AG04450 (cell line): ENCODE results near the gene SH2D1A. TPM values are rescaled to one million over a fixed set of nuclear protein-coding genes. Genes with fewer than 3 reads are reported as not detected.
"Not testable (repeated sequence)": the region's sequence is repeated elsewhere in the genome, so short reads cannot be mapped to it uniquely, and the experiment has no call there.

Source experiments
- CTCF ChIA-PET: fragments of 300-600, 350-600 bp; formaldehyde crosslinking; extraction: SDS; loops from one replicate; lab custom pipeline; 2022; ENCODE audit warnings: antibody characterized with exemption, inconsistent platforms; lab: Charles Lee
- POLR2A ChIA-PET: fragments of 350-600 bp; formaldehyde crosslinking; extraction: SDS; loops from one replicate; lab custom pipeline; 2021; ENCODE audit warnings: antibody characterized with exemption, inconsistent platforms; lab: Yijun Ruan, JAX
- DNase-seq: peaks from one replicate; pipeline ENCODE4 v3.0.0-alpha.2; 2011; ENCODE audit warnings: low read depth, low spot score
- H3K27ac ChIP-seq: one replicate; pipeline ENCODE4 v1.5.1; 2012; ENCODE audit warnings: low read depth, low read length, control low read depth
- H3K27me3 ChIP-seq: one replicate; pipeline ENCODE4 v1.6.0; 2012; ENCODE audit warnings: low read length; ENCODE audit not compliant: control insufficient read depth, insufficient read depth
- H3K4me3 ChIP-seq: 2 replicates; pipeline ENCODE4 v1.5.1; 2011; ENCODE audit warnings: mild to moderate bottlenecking, low read depth, low read length, control low read depth
- H3K9me3 ChIP-seq: 2 replicates; pipeline ENCODE4 v1.5.1; 2012; ENCODE audit warnings: low read length; ENCODE audit not compliant: control insufficient read depth, insufficient read depth
- polyA plus RNA-seq: library from polyadenylated mRNA; depleted of rRNA; stranded (reverse); fragments of >200 nt; gene quantifications from 2 replicates; pipeline ENCODE4 v1.2.3, GENCODE V29; 2011
- TF ChIP-seq, protein P1 (sequence below): IDR thresholded peaks from 2 replicates; pipeline ENCODE4 v1.5.1; 2011; ENCODE audit warnings: low read depth, low read length, control low read depth, inconsistent platforms

Gene SH2D1A
- polyA plus RNA-seq, 1 experiment, result not detected

DNA sequence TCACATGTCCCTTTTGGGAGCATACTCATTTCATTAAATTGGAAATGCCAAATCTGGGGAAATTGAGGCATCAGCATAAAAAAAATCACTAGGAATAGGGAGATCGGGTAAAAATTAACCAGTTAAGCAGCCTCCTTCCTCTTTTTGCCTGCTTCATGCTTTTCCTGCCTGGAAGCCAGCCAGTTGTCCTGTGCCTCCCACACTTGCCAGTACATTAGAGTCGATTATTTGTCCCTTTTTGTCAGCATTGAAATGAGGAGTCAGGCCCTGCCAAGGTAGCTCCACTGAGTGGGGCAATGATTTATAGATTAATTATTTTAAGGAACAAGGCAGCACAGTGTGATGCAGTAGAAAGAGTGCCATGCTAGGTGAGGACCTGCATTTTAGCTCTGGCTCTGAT is 55.3 kb downstream of the SH2D1A start:
- CTCF ChIA-PET, result no interaction called here
- no peak for DNase-seq
- TF ChIP-seq, protein P1, sequence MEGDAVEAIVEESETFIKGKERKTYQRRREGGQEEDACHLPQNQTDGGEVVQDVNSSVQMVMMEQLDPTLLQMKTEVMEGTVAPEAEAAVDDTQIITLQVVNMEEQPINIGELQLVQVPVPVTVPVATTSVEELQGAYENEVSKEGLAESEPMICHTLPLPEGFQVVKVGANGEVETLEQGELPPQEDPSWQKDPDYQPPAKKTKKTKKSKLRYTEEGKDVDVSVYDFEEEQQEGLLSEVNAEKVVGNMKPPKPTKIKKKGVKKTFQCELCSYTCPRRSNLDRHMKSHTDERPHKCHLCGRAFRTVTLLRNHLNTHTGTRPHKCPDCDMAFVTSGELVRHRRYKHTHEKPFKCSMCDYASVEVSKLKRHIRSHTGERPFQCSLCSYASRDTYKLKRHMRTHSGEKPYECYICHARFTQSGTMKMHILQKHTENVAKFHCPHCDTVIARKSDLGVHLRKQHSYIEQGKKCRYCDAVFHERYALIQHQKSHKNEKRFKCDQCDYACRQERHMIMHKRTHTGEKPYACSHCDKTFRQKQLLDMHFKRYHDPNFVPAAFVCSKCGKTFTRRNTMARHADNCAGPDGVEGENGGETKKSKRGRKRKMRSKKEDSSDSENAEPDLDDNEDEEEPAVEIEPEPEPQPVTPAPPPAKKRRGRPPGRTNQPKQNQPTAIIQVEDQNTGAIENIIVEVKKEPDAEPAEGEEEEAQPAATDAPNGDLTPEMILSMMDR, result no peak
- POLR2A ChIA-PET, result no interaction called here
- H3K9me3 ChIP-seq, result no peaks in the 10 kb centered on the region
- H3K27me3 ChIP-seq, result no peaks in the 10 kb centered on the region
- no peak overlapping the region for H3K27ac ChIP-seq
- no peak overlapping the region for H3K4me3 ChIP-seq

DNA sequence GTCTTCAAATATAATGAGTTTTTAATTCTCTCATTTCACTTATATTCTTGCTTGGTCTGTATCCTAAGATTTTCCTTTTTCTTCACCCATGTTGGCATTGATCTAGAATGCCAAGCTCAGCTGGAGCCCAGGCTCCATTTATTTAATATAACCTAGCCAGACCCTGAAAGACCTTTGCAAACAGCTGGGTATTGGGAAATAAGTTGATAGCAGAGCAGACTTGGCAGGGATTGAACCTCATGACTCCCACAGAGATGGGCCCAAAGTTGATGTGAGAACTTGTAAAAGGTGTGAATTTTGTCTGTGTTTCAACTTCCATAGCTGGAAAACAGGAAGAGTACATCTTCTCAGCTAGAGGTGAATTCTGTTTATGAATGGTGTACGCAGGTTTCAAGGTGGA is 59.5 kb downstream of the SH2D1A start:
- ChIA-PET CTCF (no interaction called here), POLR2A (no interaction called here)
- Histone ChIP-seq H3K27me3 (no peaks in the 10 kb centered on the region), H3K9me3 (no peaks in the 10 kb centered on the region), H3K4me3 (no peak overlapping the region), H3K27ac (no peak overlapping the region)
- no peak for DNase-seq
- TF ChIP-seq, protein P1, result no peak

DNA sequence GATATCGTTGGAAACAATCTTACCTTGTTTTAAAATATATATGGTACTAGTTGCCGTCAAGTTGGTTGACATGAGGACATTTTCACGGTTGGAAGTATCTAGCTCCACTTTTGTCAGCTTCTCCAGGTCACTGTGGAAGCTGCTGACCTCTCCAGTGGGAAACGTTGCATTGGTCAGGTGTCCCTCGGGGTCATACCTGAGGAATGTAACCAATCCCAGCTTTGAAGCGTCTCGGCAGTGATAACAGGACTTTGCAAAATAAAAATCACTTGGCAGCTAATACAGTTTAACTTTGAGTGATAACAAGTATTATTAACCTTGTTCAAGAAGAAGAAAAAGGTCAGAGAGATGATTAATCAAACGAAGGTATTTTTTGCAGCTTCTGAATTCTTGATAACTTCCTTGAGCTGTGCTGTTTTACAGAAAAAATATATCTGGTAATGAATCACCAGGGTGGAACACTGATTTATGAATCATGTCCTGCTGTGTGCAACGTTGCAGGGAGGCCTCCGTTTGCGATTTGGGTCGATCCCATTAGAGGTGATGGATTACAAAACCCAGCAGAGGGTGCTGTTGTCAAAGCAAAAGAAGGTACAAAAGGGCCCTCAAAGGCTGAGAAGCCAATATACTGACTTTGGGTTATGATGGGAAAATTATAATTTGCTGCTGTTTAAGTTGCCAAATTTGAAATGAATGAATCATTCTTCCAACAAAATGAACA is 60.1 kb downstream of the SH2D1A start:
- ChIA-PET CTCF (no interaction called here), POLR2A (no interaction called here)
- Histone ChIP-seq H3K27ac (no peak overlapping the region), H3K9me3 (no peaks in the 10 kb centered on the region), H3K4me3 (no peak overlapping the region), H3K27me3 (no peaks in the 10 kb centered on the region)
- no peak for DNase-seq
- TF ChIP-seq, protein P1, result peak; percentile 51

DNA sequence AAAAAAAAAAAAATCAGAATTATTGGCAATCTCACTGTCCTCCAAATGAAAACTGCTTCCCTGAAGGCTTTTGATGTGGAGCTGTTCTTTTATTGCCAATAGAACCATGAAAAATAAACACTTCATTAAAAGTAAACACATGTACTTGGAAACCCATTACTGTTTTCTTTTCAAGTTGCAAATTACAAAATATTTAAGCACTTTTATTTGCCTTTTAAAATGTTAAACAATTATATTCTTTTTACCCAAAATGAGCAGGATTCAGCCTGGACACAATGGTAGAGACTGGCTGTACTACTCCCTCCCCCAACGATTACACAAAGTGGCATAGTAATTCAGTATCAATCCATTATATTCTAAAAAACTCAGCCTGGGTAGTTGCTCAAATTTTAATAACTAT is 60.9 kb downstream of the SH2D1A start:
- ChIA-PET POLR2A (no interaction called here), CTCF (interaction anchor here (0.6 to 1.0 kb wide), 3 partner anchors 13 to 1174 kb away, joined by 3 to 5 read pairs (median 3); no protein-coding TSS in a partner anchor)
- H3K4me3 ChIP-seq, result no peak overlapping the region
- H3K27ac ChIP-seq, result no peak overlapping the region
- no peak for DNase-seq
- TF ChIP-seq, protein P1, result no peak
- H3K27me3 ChIP-seq, result no peaks in the 10 kb centered on the region
- H3K9me3 ChIP-seq, result no peaks in the 10 kb centered on the region

DNA sequence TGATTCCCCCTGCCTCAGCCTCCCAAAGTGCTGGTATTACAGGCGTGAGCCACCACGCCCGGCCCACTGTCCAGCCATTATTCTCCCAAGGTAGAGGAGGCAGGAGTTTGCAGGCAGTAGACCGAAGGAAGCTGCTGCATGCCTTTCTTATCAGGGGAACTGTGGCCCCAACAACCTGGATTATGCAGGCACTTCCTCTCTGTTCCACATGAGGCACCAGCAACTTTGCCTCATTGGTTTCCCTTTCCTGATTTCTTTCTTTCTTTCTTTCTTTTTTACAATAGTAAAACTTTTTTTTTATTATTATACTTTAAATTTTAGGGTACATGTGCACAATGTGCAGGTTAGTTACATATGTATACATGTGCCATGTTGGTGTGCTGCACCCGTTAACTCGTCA is 62.0 kb downstream of the SH2D1A start:
- CTCF ChIA-PET, H3K27me3 ChIP-seq, H3K4me3 ChIP-seq, H3K9me3 ChIP-seq, POLR2A ChIA-PET, H3K27ac ChIP-seq, DNase-seq: not testable (repeated sequence)
